ENCODE measurements around the gene DPH6. TPM values are rescaled to one million over a fixed set of nuclear protein-coding genes. Genes with fewer than 3 reads are reported as not detected.
"Not testable (repeated sequence)": the region's sequence is repeated elsewhere in the genome, so short reads cannot be mapped to it uniquely, and the experiment has no call there.

Gene DPH6
- total and polyA plus RNA-seq, 5 experiments from 2014 or later: 11.7 to 26.9 (median 16.9) TPM

DNA sequence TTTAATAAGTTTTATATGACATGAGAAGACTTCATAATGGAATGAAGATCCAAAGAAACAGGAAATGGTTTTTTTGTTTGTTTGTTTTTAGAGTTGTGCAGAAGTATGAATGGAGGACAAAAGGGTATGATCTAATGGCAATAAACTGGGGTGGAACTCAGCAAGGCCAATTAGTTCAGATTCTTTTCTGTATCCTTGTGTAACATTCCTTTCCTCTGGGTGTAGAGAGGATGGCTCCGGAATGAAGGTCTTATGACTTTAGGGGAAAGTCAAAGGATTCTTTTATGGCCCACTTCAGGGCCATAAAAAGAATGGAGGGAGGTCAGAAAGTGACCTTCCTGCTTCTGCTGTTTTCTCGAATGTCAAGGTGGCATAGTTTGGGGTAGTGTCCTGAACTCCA is 152.6 kb downstream of the DPH6 start:
- DNase-seq (no peak), ATAC-seq (no peak)
- peaks cover 11 to 33% (median 13%) of the 10 kb centered on the region in 3 donors for H3K36me3 Mint-ChIP-seq
- POLR2A ChIA-PET: no interaction called here
- H3K4me1 Mint-ChIP-seq: peaks cover 0 to 2% (median 0%) of the 10 kb centered on the region in 4 donors
- H3K4me3 Mint-ChIP-seq: no peak overlapping the region
- no peaks in the 10 kb centered on the region for H3K27me3 Mint-ChIP-seq
- H3K27ac Mint-ChIP-seq: no peak overlapping the region
- H3K9me3 Mint-ChIP-seq: peaks cover 0 to 15% (median 5%) of the 10 kb centered on the region in 9 donors

DNA sequence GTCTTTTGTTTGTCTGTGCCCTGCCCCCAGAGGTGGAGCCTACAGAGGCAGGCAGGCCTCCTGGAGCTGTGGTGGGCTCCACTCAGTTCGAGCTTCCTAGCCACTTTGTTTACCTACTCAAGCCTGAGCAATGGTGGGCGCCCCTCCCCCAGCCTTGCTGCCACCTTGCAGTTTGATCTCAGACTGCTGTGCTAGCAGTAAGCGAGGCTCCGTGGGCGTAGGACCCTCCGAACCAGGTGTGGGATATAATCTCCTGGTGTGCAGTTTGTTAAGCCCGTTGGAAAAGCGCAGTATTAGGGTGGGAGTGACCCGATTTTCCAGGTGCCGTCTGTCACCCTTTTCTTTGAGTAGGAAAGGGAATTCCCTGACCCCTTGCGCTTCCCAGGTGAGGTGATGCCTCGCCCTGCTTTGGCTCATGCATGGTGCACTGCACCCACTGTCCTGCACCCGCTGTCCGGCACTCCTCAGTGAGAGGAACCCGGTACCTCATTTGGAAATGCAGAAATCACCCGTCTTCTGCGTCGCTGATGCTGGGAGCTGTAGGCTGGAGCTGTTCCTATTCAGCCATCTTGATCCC is 154.5 kb downstream of the DPH6 start:
- H3K27me3 Mint-ChIP-seq, POLR2A ChIA-PET, H3K4me3 Mint-ChIP-seq, ATAC-seq, H3K4me1 Mint-ChIP-seq, DNase-seq, H3K27ac Mint-ChIP-seq: not testable (repeated sequence)
- peaks cover 0 to 15% (median 7%) of the 10 kb centered on the region in 9 donors for H3K9me3 Mint-ChIP-seq
- peaks cover 7 to 26% (median 11%) of the 10 kb centered on the region in 3 donors for H3K36me3 Mint-ChIP-seq

DNA sequence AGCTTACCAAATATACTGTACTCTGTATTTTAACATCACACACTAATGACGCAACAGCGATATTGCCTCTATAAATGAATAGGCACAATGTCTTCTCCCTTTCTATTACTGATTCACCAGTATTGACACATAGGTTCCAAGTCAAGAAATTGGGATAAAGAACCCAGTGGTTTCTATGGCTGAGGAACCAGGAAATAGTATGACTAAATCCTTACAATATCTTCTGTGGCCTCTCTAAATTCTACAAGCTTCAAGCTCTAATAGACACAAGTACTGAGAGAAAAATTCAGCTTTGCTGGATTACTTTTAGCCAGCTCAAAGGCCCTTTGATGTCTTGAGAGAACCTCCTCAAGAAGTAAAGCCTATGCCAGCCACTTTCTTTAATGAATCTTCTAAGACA is 162.5 kb downstream of the DPH6 start:
- no peaks in the 10 kb centered on the region for H3K27me3 Mint-ChIP-seq
- H3K9me3 Mint-ChIP-seq: peaks cover 0 to 13% (median 4%) of the 10 kb centered on the region in 9 donors
- peaks cover 10 to 34% (median 29%) of the 10 kb centered on the region in 3 donors for H3K36me3 Mint-ChIP-seq
- no peaks in the 10 kb centered on the region for H3K4me1 Mint-ChIP-seq
- no peak for DNase-seq
- ATAC-seq: no peak
- no peak overlapping the region for H3K4me3 Mint-ChIP-seq
- POLR2A ChIA-PET: no interaction called here
- no peak overlapping the region for H3K27ac Mint-ChIP-seq

DNA sequence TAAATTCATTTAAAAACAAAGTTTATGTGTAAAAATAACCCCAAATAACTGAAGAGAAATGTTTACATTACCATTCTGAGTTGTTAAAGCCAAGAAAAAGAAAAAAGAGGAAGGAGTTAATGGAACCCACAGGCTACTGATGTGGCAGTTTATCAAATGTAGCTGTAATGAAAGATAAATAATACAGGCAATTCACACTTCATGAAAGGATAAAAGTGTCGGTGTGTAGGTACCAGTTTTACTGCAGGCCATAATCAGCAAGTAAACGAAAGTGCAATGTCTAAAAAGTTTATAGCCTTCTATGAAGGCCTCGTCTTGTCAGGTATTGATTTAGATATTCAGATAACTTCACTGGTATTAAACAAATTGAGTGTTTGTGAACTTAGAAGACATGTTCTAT is 164.6 kb downstream of the DPH6 start:
- no peaks in the 10 kb centered on the region for H3K27me3 Mint-ChIP-seq

DNA sequence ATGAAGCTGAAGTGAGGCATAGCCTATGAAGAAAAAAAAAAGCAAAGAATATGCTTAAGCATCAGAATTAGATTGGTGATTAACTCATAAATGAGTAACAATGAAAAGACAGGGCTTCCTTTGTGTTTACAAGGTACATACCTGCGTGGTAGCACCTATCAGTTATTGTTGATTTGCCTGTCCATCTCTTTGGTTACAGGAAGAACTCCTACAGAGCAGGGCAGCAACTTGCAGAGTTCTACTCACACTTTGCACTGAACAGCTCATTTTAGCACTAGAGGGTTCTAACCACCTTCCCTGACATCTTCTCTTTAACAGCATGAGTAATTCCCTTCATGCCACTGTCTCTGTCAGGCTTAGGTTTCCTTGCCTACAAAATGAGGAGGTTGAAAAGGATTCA is 166.0 kb downstream of the DPH6 start:
- ATAC-seq (no peak), DNase-seq (no peak)
- Mint-ChIP-seq H3K27me3 (no peaks in the 10 kb centered on the region), H3K4me3 (no peak overlapping the region), H3K27ac (peak overlapping the region in 1 of 10 donors; percentile 15), H3K4me1 (no peaks in the 10 kb centered on the region), H3K9me3 (peaks cover 0 to 9% (median 6%) of the 10 kb centered on the region in 9 donors), H3K36me3 (peaks cover 17 to 52% (median 39%) of the 10 kb centered on the region in 3 donors)
- POLR2A ChIA-PET: no interaction called here

More for the DNA sequence above, 164.6 kb downstream of the DPH6 start:
- DNase-seq (no peak), ATAC-seq (no peak)
- POLR2A ChIA-PET: no interaction called here
- H3K9me3 Mint-ChIP-seq: peaks cover 0 to 9% (median 6%) of the 10 kb centered on the region in 9 donors
- H3K4me3 Mint-ChIP-seq: no peak overlapping the region
- H3K27ac Mint-ChIP-seq: peak overlapping the region in 1 of 10 donors; percentile 25
- H3K36me3 Mint-ChIP-seq: peaks cover 10 to 44% (median 39%) of the 10 kb centered on the region in 3 donors
- no peaks in the 10 kb centered on the region for H3K4me1 Mint-ChIP-seq

DNA sequence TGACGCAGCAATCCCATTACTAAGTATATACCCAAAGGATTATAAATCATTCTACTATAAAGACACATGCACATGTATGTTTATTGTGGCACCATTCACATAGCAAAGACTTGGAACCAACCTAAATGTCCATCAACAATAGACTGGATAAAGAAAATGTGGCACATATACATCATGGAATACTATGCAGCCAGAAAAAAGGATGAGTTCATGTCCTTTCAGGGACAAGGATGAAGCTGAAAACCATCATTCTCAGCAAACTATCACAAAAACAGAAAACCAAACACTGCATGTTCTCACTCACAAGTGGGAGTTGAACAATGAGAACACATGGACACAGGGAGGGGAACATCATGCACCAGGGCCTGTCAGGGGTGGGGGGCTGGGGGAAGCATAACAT is 167.5 kb downstream of the DPH6 start:
- H3K9me3 Mint-ChIP-seq, ATAC-seq, DNase-seq, H3K4me1 Mint-ChIP-seq, POLR2A ChIA-PET, H3K27me3 Mint-ChIP-seq, H3K27ac Mint-ChIP-seq, H3K4me3 Mint-ChIP-seq: not testable (repeated sequence)
- peaks cover 17 to 59% (median 41%) of the 10 kb centered on the region in 3 donors for H3K36me3 Mint-ChIP-seq

DNA sequence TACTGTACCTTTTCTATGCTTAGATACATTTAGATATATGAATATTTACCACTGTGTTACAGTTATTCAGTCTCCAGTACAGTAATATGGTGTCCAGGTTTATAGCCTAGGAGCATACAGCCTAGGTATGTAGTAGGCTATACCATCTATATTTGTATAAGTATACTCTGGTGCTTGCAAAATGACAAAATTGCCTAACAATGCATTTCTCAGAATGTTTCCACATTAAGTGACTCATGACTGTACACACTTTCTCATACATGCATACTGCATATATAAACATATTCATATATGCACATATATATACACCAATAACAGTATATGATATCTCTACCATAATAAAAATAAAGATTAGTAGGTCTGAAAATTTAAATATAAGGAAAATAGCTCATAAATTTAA is 169.3 kb downstream of the DPH6 start:
- Mint-ChIP-seq H3K36me3 (peaks cover 34 to 69% (median 52%) of the 10 kb centered on the region in 3 donors), H3K4me3 (no peak overlapping the region), H3K4me1 (peaks cover 0 to 2% (median 0%) of the 10 kb centered on the region in 4 donors), H3K9me3 (peaks cover 0 to 9% (median 6%) of the 10 kb centered on the region in 9 donors), H3K27me3 (no peaks in the 10 kb centered on the region), H3K27ac (no peak overlapping the region)
- POLR2A ChIA-PET: no interaction called here
- ATAC-seq (no peak), DNase-seq (no peak)

DNA sequence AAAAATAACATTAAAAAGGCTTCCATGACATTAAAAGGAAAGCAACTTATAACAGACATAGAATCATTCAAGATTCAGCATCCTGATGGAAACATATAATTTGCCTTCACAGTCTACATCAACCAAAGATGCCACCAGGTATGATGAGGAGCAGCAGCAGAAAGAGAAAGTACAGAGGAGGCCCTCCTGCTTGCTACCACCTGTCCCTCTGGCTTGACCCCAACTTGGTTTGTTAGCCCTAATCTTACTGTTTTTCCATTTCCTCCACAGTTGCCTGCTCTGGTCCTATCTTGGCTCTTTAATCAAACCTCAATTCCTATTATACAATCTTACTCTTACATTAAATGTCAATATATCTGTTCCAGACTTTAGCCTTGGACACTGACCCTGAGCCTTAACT is 171.3 kb downstream of the DPH6 start:
- no peak overlapping the region for H3K4me3 Mint-ChIP-seq
- H3K36me3 Mint-ChIP-seq: peaks cover 51 to 72% (median 58%) of the 10 kb centered on the region in 3 donors
- DNase-seq: no peak
- H3K27ac Mint-ChIP-seq: no peak overlapping the region
- peaks cover 0 to 2% (median 0%) of the 10 kb centered on the region in 4 donors for H3K4me1 Mint-ChIP-seq
- POLR2A ChIA-PET: no interaction called here
- no peak for ATAC-seq
- H3K9me3 Mint-ChIP-seq: peaks cover 0 to 9% (median 6%) of the 10 kb centered on the region in 9 donors
- no peaks in the 10 kb centered on the region for H3K27me3 Mint-ChIP-seq

DNA sequence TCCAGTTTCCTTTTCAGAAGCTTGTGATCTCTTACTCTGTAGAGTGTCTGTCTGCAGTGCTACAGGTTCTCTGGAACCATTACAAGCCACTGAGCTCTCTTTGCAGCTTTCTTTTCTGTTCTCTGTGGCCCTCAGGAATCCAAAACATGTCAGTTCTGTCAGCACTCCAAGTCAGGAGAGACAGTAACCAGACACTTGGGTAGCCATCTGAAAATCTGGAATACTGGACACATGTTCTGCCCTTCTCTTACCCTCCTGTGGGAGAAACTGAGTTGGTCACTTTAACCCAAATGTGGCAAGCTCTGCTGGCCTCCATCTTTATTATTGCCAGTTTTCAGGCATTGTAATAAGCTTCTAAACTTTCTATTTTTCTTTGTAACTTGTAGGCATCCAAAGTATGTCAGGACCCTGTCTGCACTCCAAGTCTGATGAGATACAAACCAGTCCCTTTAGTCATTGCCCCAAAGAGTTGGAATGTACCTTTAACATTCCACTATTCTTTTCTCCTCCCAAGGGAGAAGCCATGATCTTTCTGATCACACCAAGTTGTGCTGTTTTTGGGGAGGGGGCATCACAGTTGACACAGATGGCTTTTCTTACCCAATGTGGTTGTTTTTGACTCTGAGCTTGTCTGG is 183.7 kb downstream of the DPH6 start:
- Mint-ChIP-seq H3K9me3 (peaks cover 25 to 93% (median 64%) of the 10 kb centered on the region in 9 donors), H3K4me1 (no peaks in the 10 kb centered on the region), H3K36me3 (peaks cover 14 to 75% (median 30%) of the 10 kb centered on the region in 3 donors), H3K4me3 (no peak overlapping the region), H3K27me3 (no peaks in the 10 kb centered on the region), H3K27ac (no peak overlapping the region)
- POLR2A ChIA-PET: no interaction called here
- no peak for ATAC-seq
- DNase-seq: no peak

DNA sequence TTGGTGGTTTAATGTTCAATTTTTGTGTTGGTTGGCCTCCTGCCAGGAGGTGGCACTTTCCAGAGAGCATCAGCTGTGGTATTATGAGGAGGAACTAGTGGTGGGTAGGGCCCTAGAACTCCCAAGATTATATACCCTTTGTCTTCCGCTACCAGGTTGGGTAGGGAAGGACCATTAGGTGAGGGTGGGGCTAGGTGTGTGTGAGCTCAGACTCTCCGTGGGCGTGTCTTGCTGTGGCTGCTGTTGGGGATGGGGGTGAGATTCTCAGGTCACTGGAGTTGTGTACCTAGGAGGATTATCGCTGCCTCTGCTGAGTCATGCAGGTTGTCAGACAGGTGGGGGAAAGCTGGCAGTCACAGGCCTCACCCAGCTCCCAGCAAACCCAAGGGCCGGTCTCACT is 187.1 kb downstream of the DPH6 start:
- peaks cover 0 to 66% (median 15%) of the 10 kb centered on the region in 3 donors for H3K36me3 Mint-ChIP-seq
- H3K27me3 Mint-ChIP-seq: no peaks in the 10 kb centered on the region
- ATAC-seq: no peak
- H3K4me3 Mint-ChIP-seq: no peak overlapping the region
- H3K27ac Mint-ChIP-seq: no peak overlapping the region
- no peak for DNase-seq
- H3K9me3 Mint-ChIP-seq: peaks cover 15 to 93% (median 71%) of the 10 kb centered on the region in 9 donors
- POLR2A ChIA-PET: no interaction called here
- no peaks in the 10 kb centered on the region for H3K4me1 Mint-ChIP-seq

DNA sequence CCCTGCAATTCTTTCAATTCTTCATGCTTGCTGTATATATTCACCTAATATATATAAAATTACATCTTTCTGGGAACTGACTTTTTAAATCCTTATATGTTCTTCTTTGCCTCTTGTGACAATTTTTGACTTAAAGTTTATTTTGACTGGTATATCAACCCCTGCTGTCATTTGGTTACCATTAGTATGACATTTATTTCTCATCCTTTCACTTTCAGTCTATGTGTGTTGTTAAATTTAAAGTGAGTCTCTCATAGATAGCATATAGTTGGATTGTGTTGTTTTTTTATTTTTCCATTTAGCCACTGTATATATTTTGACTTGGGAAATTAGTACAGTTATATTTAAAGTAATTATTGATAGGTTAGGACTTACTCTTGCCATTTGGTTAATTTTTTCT is 194.9 kb downstream of the DPH6 start:
- H3K4me3 Mint-ChIP-seq: no peak overlapping the region
- ATAC-seq (no peak), DNase-seq (no peak)
- POLR2A ChIA-PET: no interaction called here
- H3K9me3 Mint-ChIP-seq: peaks cover 18 to 83% (median 46%) of the 10 kb centered on the region in 9 donors
- H3K4me1 Mint-ChIP-seq: no peaks in the 10 kb centered on the region
- no peak overlapping the region for H3K27ac Mint-ChIP-seq
- no peaks in the 10 kb centered on the region for H3K27me3 Mint-ChIP-seq
- H3K36me3 Mint-ChIP-seq: peaks cover 0 to 35% (median 5%) of the 10 kb centered on the region in 3 donors

DNA sequence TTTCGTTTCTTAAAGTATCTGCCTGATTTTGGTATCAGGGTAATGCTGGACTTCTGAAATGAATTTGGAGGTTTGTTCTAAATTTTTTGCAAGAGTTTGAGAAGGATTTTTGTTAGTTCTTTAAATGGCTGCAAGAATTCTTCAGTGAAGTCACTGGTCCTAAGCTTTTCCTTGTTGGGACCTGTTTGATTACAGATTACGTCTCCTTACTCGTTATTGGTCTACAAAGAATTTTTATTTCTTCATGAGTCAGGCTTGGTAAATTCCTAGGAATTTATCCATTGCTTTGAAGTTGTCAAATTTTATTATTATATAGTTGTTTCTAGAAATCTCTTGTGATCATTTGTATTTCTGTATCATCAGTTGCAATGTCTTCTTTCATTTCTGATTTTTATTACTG is 196.0 kb downstream of the DPH6 start:
- H3K36me3 Mint-ChIP-seq: peaks cover 0 to 24% (median 4%) of the 10 kb centered on the region in 3 donors
- H3K27me3 Mint-ChIP-seq: no peaks in the 10 kb centered on the region
- no peak for ATAC-seq
- no peak for DNase-seq
- no peak overlapping the region for H3K4me3 Mint-ChIP-seq
- H3K9me3 Mint-ChIP-seq: peaks cover 19 to 76% (median 43%) of the 10 kb centered on the region in 9 donors
- H3K27ac Mint-ChIP-seq: no peak overlapping the region
- no peaks in the 10 kb centered on the region for H3K4me1 Mint-ChIP-seq
- POLR2A ChIA-PET: no interaction called here

DNA sequence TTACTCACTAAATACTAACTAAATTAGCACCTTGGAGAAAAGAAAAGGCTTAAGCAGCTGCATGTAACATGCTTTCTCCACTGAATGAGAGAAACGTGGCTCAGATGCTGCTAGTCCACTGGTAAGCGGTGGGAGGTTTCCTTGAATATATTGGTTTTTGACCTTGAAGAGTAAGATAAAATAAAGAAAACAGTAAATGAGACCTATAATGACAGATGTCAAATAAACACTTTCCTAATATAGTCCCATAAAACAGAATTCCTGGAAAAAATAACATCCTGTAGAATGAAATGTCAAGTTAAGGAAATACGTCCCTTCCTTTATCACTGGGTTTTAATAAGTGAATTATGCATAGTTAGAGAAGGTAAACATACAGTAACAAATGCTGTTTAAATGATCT is 215.0 kb downstream of the DPH6 start:
- Mint-ChIP-seq H3K36me3 (peaks cover 0 to 3% (median 2%) of the 10 kb centered on the region in 3 donors), H3K4me1 (no peaks in the 10 kb centered on the region), H3K9me3 (peaks cover 0 to 17% (median 9%) of the 10 kb centered on the region in 9 donors), H3K4me3 (no peak overlapping the region), H3K27me3 (no peaks in the 10 kb centered on the region), H3K27ac (no peak overlapping the region)
- ATAC-seq: no peak
- POLR2A ChIA-PET: no interaction called here
- DNase-seq: no peak
